Activated CD8-positive, alpha-beta T cell treated with anti-CD3 and anti-CD28 coated beads for 36 hours (primary cell): ENCODE data around the gene TERT. TPM values are rescaled to one million over a fixed set of nuclear protein-coding genes. Genes with fewer than 3 reads are reported as not detected.

Source experiments
- ATAC-seq: fragments of 200-7000 bp; cut with Tn5 transposase; one replicate; pipeline ENCODE4 v1.10.0; 2021; ENCODE audit warnings: mild to moderate bottlenecking, moderate library complexity
- CTCF ChIA-PET: fragments of 350-600 bp; sonication (Branson Sonifier 250); formaldehyde crosslinking; loops from one replicate; lab custom pipeline; 2021; ENCODE audit warnings: antibody characterized with exemption; lab: Charles Lee
- POLR2A ChIA-PET: fragments of 350-600 bp; sonication (Branson Sonifier 250); formaldehyde crosslinking; loops from one replicate; lab custom pipeline; 2021; ENCODE audit warnings: antibody characterized with exemption; lab: Charles Lee
- DNase-seq: peaks from one replicate; pipeline ENCODE4 v3.0.0-alpha.2; 2020
- H3K27ac Mint-ChIP-seq: one replicate; pipeline ENCODE4 v1.8.0; 2021; ENCODE audit warnings: mild to moderate bottlenecking, mixed read lengths
- H3K27me3 Mint-ChIP-seq: one replicate; pipeline ENCODE4 v1.8.0; 2021; ENCODE audit warnings: mixed read lengths
- H3K36me3 Mint-ChIP-seq: one replicate; pipeline ENCODE4 v1.8.0; 2021; ENCODE audit warnings: low read depth, mixed read lengths
- H3K4me1 Mint-ChIP-seq: one replicate; pipeline ENCODE4 v1.8.0; 2021; ENCODE audit warnings: low read depth, mixed read lengths
- H3K4me3 Mint-ChIP-seq: one replicate; pipeline ENCODE4 v1.8.0; 2021; ENCODE audit warnings: mild to moderate bottlenecking, moderate library complexity, mixed read lengths
- H3K9me3 Mint-ChIP-seq: one replicate; pipeline ENCODE4 v1.8.0; 2021; ENCODE audit warnings: mixed read lengths
- CTCF ChIP-seq: fragments of 200-600 bp; IDR thresholded peaks from one replicate; pipeline ENCODE4 v1.8.0; 2022; ENCODE audit warnings: antibody characterized with exemption, mild to moderate bottlenecking
- intact Hi-C: fragments of 100-400 bp; cut with micrococcal nuclease; formaldehyde crosslinking; loops from one replicate; pipeline ENCODE4 v1.10.0; 2022
- total RNA-seq, 2 experiments: library from RNA; stranded (reverse); gene quantifications; one replicate each; pipeline ENCODE4 v1.2.3, GENCODE V29; 2021

The TERT gene
- total RNA-seq, 2 experiments from 2014 or later: 12.5 to 12.7 TPM

DNA sequence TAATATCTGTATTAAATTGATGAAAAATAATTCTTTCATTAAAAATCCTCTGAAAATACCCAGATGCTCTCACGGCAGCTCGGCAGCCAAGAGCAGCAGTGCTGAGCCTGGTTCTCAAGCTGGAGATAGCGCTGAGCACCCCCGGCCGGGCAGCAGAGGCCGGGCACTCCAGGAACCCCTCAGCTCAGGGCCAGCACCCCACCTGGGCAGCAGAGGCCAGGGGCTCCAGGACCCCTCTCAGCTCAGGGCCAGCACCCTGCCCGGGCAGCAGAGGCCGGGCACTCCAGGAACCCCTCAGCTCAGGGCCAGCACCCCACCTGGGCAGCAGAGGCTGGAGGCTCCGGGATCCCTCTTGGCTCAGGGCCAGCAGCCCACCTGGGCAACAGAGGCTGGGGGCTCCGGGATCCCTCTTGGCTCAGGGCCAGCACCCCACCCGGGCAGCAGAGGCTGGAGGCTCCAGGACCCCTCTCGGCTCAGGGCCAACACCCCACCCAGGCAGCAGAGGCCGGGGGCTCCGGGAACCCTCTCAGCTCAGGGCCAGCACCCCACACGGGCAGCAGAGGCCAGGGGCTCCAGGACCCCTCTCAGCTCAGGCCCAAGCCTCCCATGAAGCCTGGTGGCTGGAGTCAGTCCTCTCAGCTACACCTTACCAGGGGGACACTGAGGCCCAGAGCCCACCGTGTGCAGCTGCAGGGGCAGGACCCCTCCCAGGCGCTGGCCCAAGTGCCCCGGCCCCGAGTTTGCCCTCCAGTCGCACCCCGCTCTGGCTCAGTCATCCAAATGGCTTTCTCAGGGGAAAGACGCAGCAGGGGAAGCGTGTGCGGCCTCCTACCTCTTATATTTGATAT is 28.3 kb upstream of the TERT start:
- peaks cover 12% of the 10 kb centered on the region for H3K36me3 Mint-ChIP-seq
- no peaks in the 10 kb centered on the region for H3K4me1 Mint-ChIP-seq
- ATAC-seq (no peak), DNase-seq (no peak)
- H3K9me3 Mint-ChIP-seq: no peaks in the 10 kb centered on the region
- no peak for TF ChIP-seq CTCF
- ChIA-PET CTCF (no interaction called here), POLR2A (interaction anchor here (1.2 kb wide), 1 partner anchor 23 kb away, joined by 3 read pairs; no protein-coding TSS in a partner anchor)
- H3K27ac Mint-ChIP-seq: no peak overlapping the region
- H3K27me3 Mint-ChIP-seq: no peaks in the 10 kb centered on the region
- intact Hi-C loops: no loop called here
- H3K4me3 Mint-ChIP-seq: no peak overlapping the region

GRCh38 chr5:1322036-1322900 is 27.4 kb upstream of the TERT start:
- DNase-seq: no peak
- TF ChIP-seq CTCF: no peak
- ATAC-seq: no peak
- Mint-ChIP-seq H3K36me3 (peaks cover 18% of the 10 kb centered on the region), H3K4me1 (peaks cover 4% of the 10 kb centered on the region), H3K27ac (no peak overlapping the region), H3K4me3 (no peak overlapping the region), H3K9me3 (no peaks in the 10 kb centered on the region), H3K27me3 (no peaks in the 10 kb centered on the region)
- ChIA-PET CTCF (no interaction called here), POLR2A (interaction anchor here (1.2 kb wide), 1 partner anchor 22 kb away, joined by 3 read pairs; no protein-coding TSS in a partner anchor)
- intact Hi-C loops: no loop called here

GRCh38 chr5:1321576-1321975 is 26.7 kb upstream of the TERT start:
- Mint-ChIP-seq H3K27ac (no peak overlapping the region), H3K9me3 (no peaks in the 10 kb centered on the region), H3K27me3 (no peaks in the 10 kb centered on the region), H3K4me1 (peaks cover 11% of the 10 kb centered on the region), H3K4me3 (no peak overlapping the region), H3K36me3 (peaks cover 20% of the 10 kb centered on the region)
- ChIA-PET CTCF (no interaction called here), POLR2A (interaction anchor here (0.6 kb wide), 1 partner anchor 26 kb away, joined by 3 read pairs; no protein-coding TSS in a partner anchor)
- ATAC-seq (no peak), DNase-seq (no peak)
- intact Hi-C loops: no loop called here
- no peak for TF ChIP-seq CTCF

DNA sequence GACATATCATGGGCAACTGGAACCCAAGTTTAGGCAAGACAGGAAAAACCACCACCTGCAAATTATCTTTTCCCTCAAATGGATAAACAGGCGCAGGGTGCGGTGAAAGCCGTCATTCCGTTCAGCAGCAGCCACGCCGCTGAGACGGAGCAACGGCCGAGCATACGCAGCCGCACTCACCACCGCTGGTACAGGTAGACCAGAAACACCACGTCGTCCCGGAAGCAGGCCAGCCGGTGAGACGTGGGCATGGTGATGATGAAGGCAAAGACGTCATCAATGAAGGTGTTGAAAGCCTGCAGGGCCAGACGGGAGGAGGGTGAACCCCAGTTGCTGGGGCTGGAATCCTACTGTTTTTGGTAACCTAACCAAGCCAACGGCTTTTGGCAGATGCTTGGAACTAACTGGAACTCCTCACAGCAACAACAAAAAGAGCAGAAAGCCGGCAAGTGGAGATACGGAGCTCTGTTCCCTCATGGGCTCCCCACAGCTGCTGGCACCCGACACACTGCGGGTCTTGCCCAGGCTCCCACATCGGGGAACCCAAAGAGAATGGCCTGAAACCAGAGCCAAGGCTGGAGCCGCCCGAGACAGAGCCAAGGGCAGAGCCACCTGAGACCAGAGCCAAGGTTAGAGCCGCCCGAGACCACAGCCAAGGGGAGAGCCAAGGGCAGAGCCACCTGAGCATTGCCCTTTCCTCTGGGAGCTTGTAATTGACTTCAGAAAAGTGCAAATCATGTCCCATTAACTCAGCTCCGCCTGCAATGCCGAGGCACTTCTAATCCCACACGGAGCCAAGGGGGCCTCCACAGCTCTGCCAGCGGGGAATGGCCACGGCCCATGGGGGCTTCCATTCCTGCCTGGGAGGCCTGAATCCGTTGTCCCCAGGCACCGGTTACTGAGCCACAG is 25.8 kb upstream of the TERT start:
- Mint-ChIP-seq H3K27ac (no peak overlapping the region), H3K36me3 (peaks cover 20% of the 10 kb centered on the region), H3K9me3 (no peaks in the 10 kb centered on the region), H3K4me1 (peaks cover 19% of the 10 kb centered on the region), H3K4me3 (no peak overlapping the region), H3K27me3 (no peaks in the 10 kb centered on the region)
- intact Hi-C loops: no loop called here
- CTCF ChIA-PET: interaction anchor here (0.6 kb wide), 1 partner anchor 19 kb away, joined by 3 read pairs; no protein-coding TSS in a partner anchor
- ATAC-seq: no peak
- POLR2A ChIA-PET: interaction anchor here (0.6 kb wide), 1 partner anchor 25 kb away, joined by 3 read pairs; no protein-coding TSS in a partner anchor
- no peak for DNase-seq
- no peak for TF ChIP-seq CTCF
